HTERT RPE-1 (cell line): ENCODE measurements around the gene REG3G.
"Not testable (repeated sequence)": the region's sequence is repeated elsewhere in the genome, so short reads cannot be mapped to it uniquely, and the experiment has no call there.

Experiments used
- in situ Hi-C: fragments of 300-500 bp; cut with MboI; formaldehyde crosslinking; loops from 4 replicates; pipeline ENCODE4 v1.14.3; 2020; ENCODE audit warnings: low sequenced_read_pairs

REG3G gene

GRCh38 chr2:79013629-79014028, 11.9 kb upstream of the REG3G start:
- in situ Hi-C loops = no loop called here

DNA sequence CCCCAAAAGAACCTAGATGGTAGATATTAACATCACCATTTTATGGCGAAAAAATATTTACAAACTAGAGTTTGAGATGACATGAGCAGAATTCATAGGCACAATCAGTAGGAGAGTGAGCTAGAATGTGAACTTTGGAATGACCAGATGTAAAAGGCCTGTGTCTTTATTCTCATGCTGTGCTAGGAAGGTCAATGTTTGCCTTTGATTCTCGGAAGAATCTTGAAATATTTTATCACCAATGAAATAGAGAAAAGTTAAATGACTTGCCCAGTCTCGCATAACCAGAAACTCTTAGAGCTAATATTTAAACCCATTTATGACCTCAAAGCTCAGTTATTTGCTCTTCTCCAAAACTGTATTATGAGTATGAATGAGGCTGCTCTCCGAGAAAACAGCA, 9.2 kb upstream of the REG3G start:
- in situ Hi-C loops = no loop called here

GRCh38 chr2:79026061-79026460, 559 bp downstream of the REG3G start:
- in situ Hi-C loops = no loop called here

- in situ Hi-C loops = no loop called here
Measured at GRCh38 chr2:79039944-79040343, 14.4 kb downstream of the REG3G start.

GRCh38 chr2:79041032-79041448, 15.5 kb downstream of the REG3G start:
- in situ Hi-C loops = no loop called here

- in situ Hi-C loops = not testable (repeated sequence)
Measured at GRCh38 chr2:79053486-79053885, 28.0 kb downstream of the REG3G start.

GRCh38 chr2:79054769-79055168, 29.3 kb downstream of the REG3G start:
- in situ Hi-C loops = not testable (repeated sequence)

- in situ Hi-C loops = no loop called here
Measured at GRCh38 chr2:79065201-79065600, 39.7 kb downstream of the REG3G start.

DNA sequence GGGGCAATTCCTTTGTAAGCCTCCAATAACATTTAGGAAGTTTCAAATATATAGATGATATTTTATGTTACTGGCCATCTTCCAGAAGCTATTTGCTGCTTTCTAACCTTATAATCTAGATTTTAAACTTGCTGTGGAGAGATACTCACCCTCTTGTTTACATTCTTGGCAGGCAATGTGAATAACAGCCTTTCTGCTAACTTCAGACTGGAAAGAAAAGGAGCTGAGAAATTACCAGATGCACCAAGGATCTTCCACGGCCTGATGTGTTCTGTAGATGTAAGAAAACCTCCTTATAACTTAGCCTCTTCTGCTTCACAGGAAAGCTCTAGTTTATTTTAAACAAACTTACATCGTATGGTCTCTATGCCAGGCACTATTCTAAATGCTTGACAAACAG, 45.6 kb downstream of the REG3G start:
- in situ Hi-C loops = no loop called here
